Uterus (tissue), 4 donors: Measurements from ENCODE around the gene ILK. TPM values are rescaled to one million over a fixed set of nuclear protein-coding genes. Genes with fewer than 3 reads are reported as not detected.

ENCODE experiments used
- DNase-seq, 2 donors: peaks; one replicate each; pipeline ENCODE4 v3.0.0-alpha.2; 2019 to 2020
- H3K27ac ChIP-seq, 2 donors: fragments of 200-600 bp; sonication (generic); 1 replicate in 1 of 2; 2 replicates in 1 of 2; pipeline ENCODE4 v1.5.1; 2016 to 2018
- H3K27me3 ChIP-seq, 2 donors: fragments of 200-600 bp; sonication (generic); one replicate each; pipeline ENCODE4 v1.5.1; 2018 to 2019; ENCODE audit warnings: control low read depth in 1 of 2
- H3K36me3 ChIP-seq, 2 donors: fragments of 200-600 bp; sonication (generic); one replicate each; pipeline ENCODE4 v1.5.1; 2019; ENCODE audit warnings: control low read depth in 1 of 2
- H3K4me1 ChIP-seq, 2 donors: fragments of 200-600 bp; sonication (generic); one replicate each; pipeline ENCODE4 v1.5.1; 2018 to 2019; ENCODE audit warnings: control low read depth in 1 of 2
- H3K4me3 ChIP-seq, 2 donors: fragments of 200-600 bp; sonication (generic); 1 replicate in 1 of 2; 2 replicates in 1 of 2; pipeline ENCODE4 v1.5.1; 2018 to 2019; ENCODE audit warnings: mild to moderate bottlenecking in 1 of 2
- H3K9me3 ChIP-seq, 2 donors: fragments of 200-600 bp; sonication (generic); one replicate each; pipeline ENCODE4 v1.5.1; 2019; ENCODE audit warnings: control low read depth in 1 of 2
- POLR2A ChIP-seq, 2 donors: fragments of 450-650 bp; IDR thresholded peaks; one replicate each; pipeline ENCODE4 v1.6.1; 2016; ENCODE audit warnings: antibody characterized with exemption in 2 of 2, mild to moderate bottlenecking in 1 of 2, moderate library complexity in 1 of 2
- intact Hi-C: fragments of 100-400 bp; cut with DNase I; formaldehyde crosslinking; loops from one replicate; pipeline ENCODE4 v1.15.1; 2023; ENCODE audit warnings: low total_unique reads
- total RNA-seq, 4 donors: library from RNA; depleted of rRNA in 3 of 4; stranded (reverse); fragments of >200 nt in 3 of 4; gene quantifications; one replicate each; pipeline versions ENCODE4 v1.1.0 to v1.2.4, GENCODE V29; 2014 to 2023
- TF ChIP-seq, protein P1 (sequence below), 4 experiments: fragments of 200-600 bp in 2 of 4; fragments of 450-650 bp in 2 of 4; sonication (generic) in 2 of 4; IDR thresholded peaks; one replicate each; pipeline ENCODE4 v1.5.1; 2016 to 2019; ENCODE audit warnings: antibody characterized with exemption in 4 of 4, mild to moderate bottlenecking in 2 of 4, moderate library complexity in 1 of 4
- donor health status: DM: yes; HTN: yes; CAD: no.

Gene ILK
- total RNA-seq, 4 donors from 2014 or later = 205 to 336 (median 279) TPM

DNA sequence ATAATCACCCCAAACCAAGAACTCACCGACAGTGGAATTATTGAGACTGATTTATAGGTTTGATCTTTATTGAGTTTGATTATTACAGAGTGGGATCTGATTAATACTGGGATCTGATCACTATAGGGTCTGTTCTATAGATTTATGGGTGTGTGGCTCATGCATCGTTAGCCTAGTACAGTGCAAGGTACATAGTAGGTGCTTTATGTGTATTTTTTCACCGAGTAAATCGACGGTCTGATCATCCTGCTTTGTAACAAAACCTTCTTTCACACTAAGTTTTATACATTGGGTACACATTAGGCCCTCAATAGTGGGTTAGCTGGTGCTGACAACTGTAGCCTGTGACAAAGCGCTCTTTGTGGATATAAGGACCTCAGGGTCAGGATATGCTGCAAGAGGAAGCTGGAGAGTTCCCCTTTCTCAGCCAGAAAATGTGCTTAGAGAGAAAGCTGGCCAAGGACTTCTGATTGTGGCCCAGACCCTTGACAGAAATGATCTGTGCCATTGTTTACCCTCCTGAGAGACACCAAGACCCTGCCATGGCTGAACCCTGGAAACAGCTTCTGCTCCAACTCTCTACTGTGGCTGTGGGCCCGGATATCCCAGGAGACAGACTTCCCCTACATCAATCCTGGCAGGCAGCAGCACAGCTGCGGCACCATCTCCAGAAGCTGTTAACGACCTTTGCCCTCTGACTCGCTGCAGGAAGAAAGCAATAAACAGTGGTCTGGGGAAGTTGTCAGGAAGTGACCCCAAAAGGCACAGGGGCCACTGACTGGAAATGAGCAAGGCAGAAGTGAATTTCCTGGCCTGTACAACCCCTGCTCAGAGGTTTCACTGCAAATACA, 31.7 kb downstream of the ILK start:
- Histone ChIP-seq H3K27ac (peak overlapping the region; percentile 63 to 65), H3K36me3 (no peaks in the 10 kb centered on the region), H3K9me3 (no peaks in the 10 kb centered on the region), H3K4me3 (no peak overlapping the region), H3K27me3 (no peaks in the 10 kb centered on the region), H3K4me1 (peaks cover 18% of the 10 kb centered on the region in 2 donors)
- TF ChIP-seq POLR2A (IDR thresholded peaks at IDR 0.05) = no peak
- TF ChIP-seq, protein P1, sequence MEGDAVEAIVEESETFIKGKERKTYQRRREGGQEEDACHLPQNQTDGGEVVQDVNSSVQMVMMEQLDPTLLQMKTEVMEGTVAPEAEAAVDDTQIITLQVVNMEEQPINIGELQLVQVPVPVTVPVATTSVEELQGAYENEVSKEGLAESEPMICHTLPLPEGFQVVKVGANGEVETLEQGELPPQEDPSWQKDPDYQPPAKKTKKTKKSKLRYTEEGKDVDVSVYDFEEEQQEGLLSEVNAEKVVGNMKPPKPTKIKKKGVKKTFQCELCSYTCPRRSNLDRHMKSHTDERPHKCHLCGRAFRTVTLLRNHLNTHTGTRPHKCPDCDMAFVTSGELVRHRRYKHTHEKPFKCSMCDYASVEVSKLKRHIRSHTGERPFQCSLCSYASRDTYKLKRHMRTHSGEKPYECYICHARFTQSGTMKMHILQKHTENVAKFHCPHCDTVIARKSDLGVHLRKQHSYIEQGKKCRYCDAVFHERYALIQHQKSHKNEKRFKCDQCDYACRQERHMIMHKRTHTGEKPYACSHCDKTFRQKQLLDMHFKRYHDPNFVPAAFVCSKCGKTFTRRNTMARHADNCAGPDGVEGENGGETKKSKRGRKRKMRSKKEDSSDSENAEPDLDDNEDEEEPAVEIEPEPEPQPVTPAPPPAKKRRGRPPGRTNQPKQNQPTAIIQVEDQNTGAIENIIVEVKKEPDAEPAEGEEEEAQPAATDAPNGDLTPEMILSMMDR (IDR thresholded peaks at IDR 0.05) = no peak
- DNase-seq = peak; percentile 65 to 78
- intact Hi-C loops = no loop called here

DNA sequence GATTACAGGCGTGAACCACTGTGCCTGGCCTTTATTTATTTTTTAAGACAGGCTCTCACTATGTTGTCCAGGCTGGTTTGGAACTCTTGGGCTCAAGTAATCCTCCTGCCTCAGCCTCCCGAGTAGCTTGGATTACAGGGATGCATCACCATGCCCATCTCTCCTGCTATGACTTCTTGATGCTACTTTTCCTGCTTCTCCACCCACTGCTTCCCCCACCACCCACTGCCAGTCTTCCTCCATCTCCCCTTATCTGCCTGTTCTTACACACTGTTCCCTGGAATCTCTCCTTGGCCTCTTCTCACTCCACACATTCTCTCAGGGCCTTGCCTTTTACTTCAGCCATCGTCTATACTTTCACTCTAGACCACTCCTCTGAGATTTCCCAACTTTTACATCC, 32.9 kb downstream of the ILK start:
- intact Hi-C loops = no loop called here
- Histone ChIP-seq H3K36me3 (no peaks in the 10 kb centered on the region), H3K27me3 (no peaks in the 10 kb centered on the region), H3K27ac (peak overlapping the region; percentile 63 to 65), H3K4me1 (peaks cover 18% of the 10 kb centered on the region in 2 donors), H3K4me3 (no peak overlapping the region), H3K9me3 (no peaks in the 10 kb centered on the region)
- TF ChIP-seq, protein P1 (IDR thresholded peaks at IDR 0.05) = no peak
- TF ChIP-seq POLR2A (IDR thresholded peaks at IDR 0.05) = no peak
- DNase-seq = no peak

DNA sequence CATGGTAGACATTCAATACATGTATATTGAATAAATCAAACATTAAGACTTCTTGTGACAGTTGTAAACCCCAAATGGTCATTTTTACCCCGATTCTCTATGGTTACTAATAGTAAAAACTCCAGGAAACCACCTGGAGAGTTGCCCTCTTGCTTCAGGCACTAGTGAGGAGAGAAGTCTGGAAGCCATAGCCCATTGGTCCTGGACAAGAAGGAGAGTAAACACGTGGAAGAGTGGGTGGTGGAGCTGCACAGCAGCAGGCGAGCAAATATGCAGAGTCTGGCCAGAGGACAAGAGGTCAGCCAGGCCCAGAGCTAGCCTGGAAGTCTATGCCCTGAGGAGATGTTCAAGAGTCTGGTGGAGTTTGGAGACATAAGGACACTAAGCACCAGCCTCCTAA, 34.3 kb downstream of the ILK start:
- H3K9me3 ChIP-seq = no peaks in the 10 kb centered on the region
- H3K27me3 ChIP-seq = no peaks in the 10 kb centered on the region
- intact Hi-C loops = no loop called here
- H3K4me3 ChIP-seq = no peak overlapping the region
- TF ChIP-seq, protein P1 (IDR thresholded peaks at IDR 0.05) = no peak
- TF ChIP-seq POLR2A (IDR thresholded peaks at IDR 0.05) = no peak
- peaks cover 18% of the 10 kb centered on the region in 2 donors for H3K4me1 ChIP-seq
- DNase-seq = peak; percentile 66 to 67
- peak overlapping the region; percentile 55 to 73 for H3K27ac ChIP-seq
- H3K36me3 ChIP-seq = no peaks in the 10 kb centered on the region

DNA sequence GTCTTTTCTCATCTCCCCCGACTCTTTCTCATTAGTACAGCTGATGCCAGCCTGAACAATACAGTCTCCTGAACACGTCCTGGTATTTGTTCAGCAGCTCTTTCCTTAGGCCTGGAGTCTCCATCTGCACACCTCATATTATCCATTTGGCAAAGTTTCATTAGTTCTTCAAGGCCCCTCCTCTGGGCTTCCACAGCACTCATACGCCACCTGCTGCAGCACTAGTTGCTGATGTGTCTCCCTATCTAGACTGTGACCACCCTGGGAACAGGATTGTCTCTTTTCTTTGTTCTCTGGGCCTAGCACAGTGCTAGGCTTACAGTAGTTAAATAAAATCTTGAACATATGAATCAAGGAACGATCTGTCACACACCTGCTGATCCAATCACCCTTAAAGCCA, 34.9 kb downstream of the ILK start:
- H3K9me3 ChIP-seq = no peaks in the 10 kb centered on the region
- intact Hi-C loops = no loop called here
- DNase-seq = no peak
- peaks cover 18% of the 10 kb centered on the region in 2 donors for H3K4me1 ChIP-seq
- no peak for TF ChIP-seq POLR2A (IDR thresholded peaks at IDR 0.05)
- TF ChIP-seq, protein P1 (IDR thresholded peaks at IDR 0.05) = no peak
- no peaks in the 10 kb centered on the region for H3K36me3 ChIP-seq
- H3K4me3 ChIP-seq = no peak overlapping the region
- no peaks in the 10 kb centered on the region for H3K27me3 ChIP-seq
- peak overlapping the region; percentile 55 to 73 for H3K27ac ChIP-seq
